Hindlimb muscle (tissue), 1 donor: ENCODE measurements around the gene DMRTA2. TPM values are rescaled to one million over a fixed set of nuclear protein-coding genes. Genes with fewer than 3 reads are reported as not detected.
A peak's percentile ranks its signal among the peaks of the same experiment; 100 is the strongest.

Source experiments
- DNase-seq: peaks from one replicate; pipeline ENCODE4 v3.0.0-alpha.2; 2013
- polyA plus RNA-seq: library from polyadenylated mRNA; unstranded; fragments of 120-200 nt; gene quantifications from one replicate; pipeline ENCODE4 v1.2.1, GENCODE V29; 2013; ENCODE audit not compliant: insufficient read length

Gene DMRTA2
- polyA plus RNA-seq, 1 donor: 0.32 TPM

GRCh38 chr1:50373532-50373931 is 49.7 kb downstream of the DMRTA2 start:
- DNase-seq: no peak

GRCh38 chr1:50371749-50372148 is 51.5 kb downstream of the DMRTA2 start:
- no peak for DNase-seq

- DNase-seq: no peak
Observed at GRCh38 chr1:50369830-50370229, 53.4 kb downstream of the DMRTA2 start.

- DNase-seq: no peak
Observed at GRCh38 chr1:50369008-50369634, 54.1 kb downstream of the DMRTA2 start.

GRCh38 chr1:50368179-50369007 is 54.9 kb downstream of the DMRTA2 start:
- DNase-seq: peak; percentile 21
